ENCODE data around the gene ZNF154. TPM values are rescaled to one million over a fixed set of nuclear protein-coding genes. Genes with fewer than 3 reads are reported as not detected.

The ZNF154 gene
- total RNA-seq, 1 donor: 7.6 TPM

GRCh38 chr19:57656346-57656745 lies 52.7 kb downstream of the ZNF154 start:
- no peaks in the 10 kb centered on the region for H3K36me3 ChIP-seq (ENCODE audit: insufficient read depth, low read length)
- no peak overlapping the region for H3K4me3 ChIP-seq (ENCODE audit: insufficient read depth, low read length)
- H3K9me3 ChIP-seq (ENCODE audit: low read depth, low read length): no peaks in the 10 kb centered on the region
- no peaks in the 10 kb centered on the region for H3K27me3 ChIP-seq (ENCODE audit: insufficient read depth, low read length)
- H4K20me1 ChIP-seq (ENCODE audit: insufficient read depth, low read length): no peaks in the 10 kb centered on the region
- no peak overlapping the region for H2AFZ ChIP-seq (ENCODE audit: low read length)
- TF ChIP-seq CTCF (IDR thresholded peaks at IDR 0.05; ENCODE audit: extremely low read depth, low read depth, low read length): no peak
- DNase-seq (ENCODE audit: insufficient read length, low spot score, missing footprints): no peak
- H3K27ac ChIP-seq (ENCODE audit: low read depth, low read length): no peak overlapping the region
- no peak overlapping the region for H3K4me2 ChIP-seq (ENCODE audit: insufficient read depth, low read length)
- H3K79me2 ChIP-seq (ENCODE audit: insufficient read depth, low read length): no peaks in the 10 kb centered on the region
- H3K4me1 ChIP-seq (ENCODE audit: insufficient read depth, low read length): no peaks in the 10 kb centered on the region

GRCh38 chr19:57655443-57655842 lies 53.6 kb downstream of the ZNF154 start:
- no peak overlapping the region for H3K4me2 ChIP-seq (ENCODE audit: insufficient read depth, low read length)
- no peaks in the 10 kb centered on the region for H3K79me2 ChIP-seq (ENCODE audit: insufficient read depth, low read length)

GRCh38 chr19:57653689-57654088 lies 55.3 kb downstream of the ZNF154 start:
- no peaks in the 10 kb centered on the region for H4K20me1 ChIP-seq (ENCODE audit: insufficient read depth, low read length)
- no peaks in the 10 kb centered on the region for H3K79me2 ChIP-seq (ENCODE audit: insufficient read depth, low read length)
- no peak overlapping the region for H3K27ac ChIP-seq (ENCODE audit: low read depth, low read length)
- H3K4me1 ChIP-seq (ENCODE audit: insufficient read depth, low read length): no peaks in the 10 kb centered on the region
- TF ChIP-seq CTCF (IDR thresholded peaks at IDR 0.05; ENCODE audit: extremely low read depth, low read depth, low read length): no peak
- no peak overlapping the region for H2AFZ ChIP-seq (ENCODE audit: low read length)
- no peaks in the 10 kb centered on the region for H3K27me3 ChIP-seq (ENCODE audit: insufficient read depth, low read length)
- DNase-seq (ENCODE audit: insufficient read length, low spot score, missing footprints): no peak
- no peak overlapping the region for H3K4me3 ChIP-seq (ENCODE audit: insufficient read depth, low read length)
- H3K9me3 ChIP-seq (ENCODE audit: low read depth, low read length): no peaks in the 10 kb centered on the region
- H3K36me3 ChIP-seq (ENCODE audit: insufficient read depth, low read length): no peaks in the 10 kb centered on the region
- no peak overlapping the region for H3K4me2 ChIP-seq (ENCODE audit: insufficient read depth, low read length)

More at GRCh38 chr19:57655443-57655842, 53.6 kb downstream of the ZNF154 start:
- Histone ChIP-seq H3K9me3 (ENCODE audit: low read depth, low read length) (no peaks in the 10 kb centered on the region), H3K36me3 (ENCODE audit: insufficient read depth, low read length) (no peaks in the 10 kb centered on the region), H3K27me3 (ENCODE audit: insufficient read depth, low read length) (no peaks in the 10 kb centered on the region), H3K4me1 (ENCODE audit: insufficient read depth, low read length) (no peaks in the 10 kb centered on the region), H3K27ac (ENCODE audit: low read depth, low read length) (no peak overlapping the region), H3K4me3 (ENCODE audit: insufficient read depth, low read length) (no peak overlapping the region), H2AFZ (ENCODE audit: low read length) (no peak overlapping the region), H4K20me1 (ENCODE audit: insufficient read depth, low read length) (no peaks in the 10 kb centered on the region)
- no peak for TF ChIP-seq CTCF (IDR thresholded peaks at IDR 0.05; ENCODE audit: extremely low read depth, low read depth, low read length)
- DNase-seq (ENCODE audit: insufficient read length, low spot score, missing footprints): no peak

GRCh38 chr19:57651654-57651996 lies 57.4 kb downstream of the ZNF154 start:
- Histone ChIP-seq H3K79me2 (ENCODE audit: insufficient read depth, low read length) (no peaks in the 10 kb centered on the region), H3K4me3 (ENCODE audit: insufficient read depth, low read length) (no peak overlapping the region), H2AFZ (ENCODE audit: low read length) (no peak overlapping the region), H3K4me2 (ENCODE audit: insufficient read depth, low read length) (no peak overlapping the region), H3K4me1 (ENCODE audit: insufficient read depth, low read length) (no peaks in the 10 kb centered on the region), H3K36me3 (ENCODE audit: insufficient read depth, low read length) (no peaks in the 10 kb centered on the region), H3K27ac (ENCODE audit: low read depth, low read length) (no peak overlapping the region), H3K9me3 (ENCODE audit: low read depth, low read length) (no peaks in the 10 kb centered on the region), H4K20me1 (ENCODE audit: insufficient read depth, low read length) (no peaks in the 10 kb centered on the region), H3K27me3 (ENCODE audit: insufficient read depth, low read length) (no peaks in the 10 kb centered on the region)
- no peak for DNase-seq (ENCODE audit: insufficient read length, low spot score, missing footprints)
- TF ChIP-seq CTCF (IDR thresholded peaks at IDR 0.05; ENCODE audit: extremely low read depth, low read depth, low read length): no peak

All from osteoblast (primary cell).